K562 (cell line): ENCODE measurements around the gene CDC5L. TPM values are rescaled to one million over a fixed set of nuclear protein-coding genes. Genes with fewer than 3 reads are reported as not detected.
A peak's percentile ranks its signal among the peaks of the same experiment; 100 is the strongest.

Experiments
- CBX5 ChIP-seq: IDR thresholded peaks from 2 replicates; pipeline ENCODE4 v1.6.1; 2014; ENCODE audit warnings: low read depth, borderline replicate concordance
- CC2D1A ChIP-seq: fragments of 450-650 bp; IDR thresholded peaks from 2 replicates; pipeline ENCODE4 v1.6.1; 2017; ENCODE audit warnings: mild to moderate bottlenecking
- FIP1L1 ChIP-seq: fragments of 200-400 bp; formaldehyde crosslinking; IDR thresholded peaks from 2 replicates; pipeline ENCODE4 v1.6.1; 2018; ENCODE audit warnings: mild to moderate bottlenecking, low read depth, low read length; ENCODE audit not compliant: poor library complexity, severe bottlenecking
- HDAC1 ChIP-seq, 2 experiments: fragments of 450-650 bp; IDR thresholded peaks; 2 replicates each; pipeline ENCODE4 v1.6.1; 2016 to 2017; ENCODE audit warnings: inconsistent platforms in 1 of 2, mild to moderate bottlenecking in 1 of 2, moderate library complexity in 1 of 2
- HNRNPLL ChIP-seq: fragments of 200-400 bp; formaldehyde crosslinking; IDR thresholded peaks from 2 replicates; pipeline ENCODE4 v1.6.1; 2017; ENCODE audit warnings: low read length, low read depth, mild to moderate bottlenecking; ENCODE audit not compliant: poor library complexity, severe bottlenecking
- MITF ChIP-seq: IDR thresholded peaks from 2 replicates; pipeline ENCODE4 v1.6.1; 2014; ENCODE audit warnings: antibody characterized with exemption
- SMAD2 ChIP-seq: fragments of 150-350 bp; IDR thresholded peaks from 2 replicates; pipeline ENCODE4 v1.6.1; 2014; ENCODE audit warnings: low read depth, mild to moderate bottlenecking, low read length
- SP1 ChIP-seq: sonication (generic); formaldehyde crosslinking; IDR thresholded peaks from 2 replicates; pipeline ENCODE4 v1.8.1; 2022; ENCODE audit warnings: mild to moderate bottlenecking, missing genetic modification reagents
- TAL1 ChIP-seq: fragments of 450-650 bp; IDR thresholded peaks from 2 replicates; pipeline ENCODE4 v1.6.1; 2016; ENCODE audit warnings: mild to moderate bottlenecking
- TOE1 ChIP-seq, 2 experiments: fragments of 450-650 bp in 1 of 2; sonication (generic) in 1 of 2; formaldehyde crosslinking in 1 of 2; IDR thresholded peaks; 2 replicates each; pipeline versions ENCODE4 v1.7.1 to v1.8.0; 2016 to 2022; ENCODE audit warnings: borderline replicate concordance in 2 of 2, mild to moderate bottlenecking in 2 of 2, antibody characterized with exemption in 1 of 2, inconsistent platforms in 1 of 2, low read depth in 1 of 2, missing genetic modification reagents in 1 of 2, moderate library complexity in 1 of 2
- VEZF1 ChIP-seq: fragments of 200-800 bp; sonication (Bioruptor generic); IDR thresholded peaks from 2 replicates; pipeline ENCODE4 v1.6.1; 2017; ENCODE audit warnings: missing genetic modification characterization, missing compliant biosample characterization
- ZBTB43 ChIP-seq: sonication (generic); formaldehyde crosslinking; IDR thresholded peaks from 2 replicates; pipeline ENCODE4 v1.8.0; 2023; ENCODE audit warnings: mild to moderate bottlenecking, missing genetic modification reagents
- ZBTB9 ChIP-seq: fragments of 450-650 bp; formaldehyde crosslinking; IDR thresholded peaks from 2 replicates; pipeline ENCODE4 v1.4.0; 2020; ENCODE audit warnings: mild to moderate bottlenecking, moderate library complexity
- ZNF764 ChIP-seq: fragments of 250-450 bp; sonication (Bioruptor Pico); IDR thresholded peaks from 2 replicates; pipeline ENCODE4 v1.4.0; 2020; ENCODE audit warnings: low read depth, mild to moderate bottlenecking, moderate library complexity
- polyA plus RNA-seq, 8 experiments: library from polyadenylated mRNA; depleted of rRNA in 4 of 8; stranded (reverse) in 5 of 8; unstranded in 3 of 8; fragments of >200 nt; fragmentation: Nextera tagmentation in 2 of 8; fragmentation: Illumina TruSeq in 1 of 8; extraction: Ambion mirVana in 2 of 8; extraction: Trizol in 1 of 8; gene quantifications; 2 replicates each; pipeline versions ENCODE4 v1.2.1 to v1.2.3, GENCODE V29; 2011 to 2014; ENCODE audit warnings: inconsistent platforms in 1 of 8, missing spikeins in 1 of 8
- total RNA-seq, 7 experiments: library from RNA; depleted of rRNA in 6 of 7; stranded (reverse); fragments of >200 nt in 6 of 7; fragmentation: Illumina TruSeq in 2 of 7; extraction: Trizol in 2 of 7; gene quantifications; 2 replicates each; pipeline versions ENCODE4 v1.2.1 to v1.2.3, GENCODE V29; 2011 to 2021; ENCODE audit warnings: low replicate concordance in 1 of 7

CDC5L gene
- total and polyA plus RNA-seq, 9 of the 15 experiments (the other 6 are each of a cell fraction or from before 2014, with no cell fraction given), result 22.3 to 44.2 (median 30.8) TPM

- TF ChIP-seq ZBTB43 (CRISPR knock-in tag) (no peak), FIP1L1 (no peak), HNRNPLL (no peak), CC2D1A (no peak), VEZF1 (CRISPR knock-in tag) (no peak), TOE1 (IDR thresholded peaks at IDR 0.05; ENCODE audit: borderline replicate concordance) (peak; percentile 29; the same call in 1 of the 2 replicates), TOE1 (CRISPR knock-in tag; IDR thresholded peaks at IDR 0.05; ENCODE audit: borderline replicate concordance, low read depth) (no peak), HDAC1 (IDR thresholded peaks at IDR 0.05) (peak in 1 of 2 experiments; percentile 58; a peak in 1 of 4 replicates), MITF (no peak), CBX5 (no peak), TAL1 (peak; percentile 62), SP1 (CRISPR knock-in tag) (no peak), ZBTB9 (CRISPR knock-in tag) (no peak), SMAD2 (no peak), ZNF764 (no peak)
Measured at GRCh38 chr6:44442236-44442635, 54.7 kb downstream of the CDC5L start (continued).
